Measurements from ENCODE around the gene PPP2R2D.

- TF ChIP-seq CHD2 (IDR thresholded peaks at IDR 0.05; ENCODE audit: low read length, partially characterized antibody) (no peak), SIN3A (IDR thresholded peaks at IDR 0.05; ENCODE audit: borderline replicate concordance, low read depth, low read length) (no peak), MXI1 (IDR thresholded peaks at IDR 0.05; ENCODE audit: low read depth, low read length) (no peak), EZH2phosphoT487 (IDR thresholded peaks at IDR 0.05; ENCODE audit: borderline replicate concordance, low read depth) (no peak)
- TF ChIP-seq, protein P1, sequence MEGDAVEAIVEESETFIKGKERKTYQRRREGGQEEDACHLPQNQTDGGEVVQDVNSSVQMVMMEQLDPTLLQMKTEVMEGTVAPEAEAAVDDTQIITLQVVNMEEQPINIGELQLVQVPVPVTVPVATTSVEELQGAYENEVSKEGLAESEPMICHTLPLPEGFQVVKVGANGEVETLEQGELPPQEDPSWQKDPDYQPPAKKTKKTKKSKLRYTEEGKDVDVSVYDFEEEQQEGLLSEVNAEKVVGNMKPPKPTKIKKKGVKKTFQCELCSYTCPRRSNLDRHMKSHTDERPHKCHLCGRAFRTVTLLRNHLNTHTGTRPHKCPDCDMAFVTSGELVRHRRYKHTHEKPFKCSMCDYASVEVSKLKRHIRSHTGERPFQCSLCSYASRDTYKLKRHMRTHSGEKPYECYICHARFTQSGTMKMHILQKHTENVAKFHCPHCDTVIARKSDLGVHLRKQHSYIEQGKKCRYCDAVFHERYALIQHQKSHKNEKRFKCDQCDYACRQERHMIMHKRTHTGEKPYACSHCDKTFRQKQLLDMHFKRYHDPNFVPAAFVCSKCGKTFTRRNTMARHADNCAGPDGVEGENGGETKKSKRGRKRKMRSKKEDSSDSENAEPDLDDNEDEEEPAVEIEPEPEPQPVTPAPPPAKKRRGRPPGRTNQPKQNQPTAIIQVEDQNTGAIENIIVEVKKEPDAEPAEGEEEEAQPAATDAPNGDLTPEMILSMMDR (IDR thresholded peaks at IDR 0.05) = no peak
- TF ChIP-seq, protein P2, sequence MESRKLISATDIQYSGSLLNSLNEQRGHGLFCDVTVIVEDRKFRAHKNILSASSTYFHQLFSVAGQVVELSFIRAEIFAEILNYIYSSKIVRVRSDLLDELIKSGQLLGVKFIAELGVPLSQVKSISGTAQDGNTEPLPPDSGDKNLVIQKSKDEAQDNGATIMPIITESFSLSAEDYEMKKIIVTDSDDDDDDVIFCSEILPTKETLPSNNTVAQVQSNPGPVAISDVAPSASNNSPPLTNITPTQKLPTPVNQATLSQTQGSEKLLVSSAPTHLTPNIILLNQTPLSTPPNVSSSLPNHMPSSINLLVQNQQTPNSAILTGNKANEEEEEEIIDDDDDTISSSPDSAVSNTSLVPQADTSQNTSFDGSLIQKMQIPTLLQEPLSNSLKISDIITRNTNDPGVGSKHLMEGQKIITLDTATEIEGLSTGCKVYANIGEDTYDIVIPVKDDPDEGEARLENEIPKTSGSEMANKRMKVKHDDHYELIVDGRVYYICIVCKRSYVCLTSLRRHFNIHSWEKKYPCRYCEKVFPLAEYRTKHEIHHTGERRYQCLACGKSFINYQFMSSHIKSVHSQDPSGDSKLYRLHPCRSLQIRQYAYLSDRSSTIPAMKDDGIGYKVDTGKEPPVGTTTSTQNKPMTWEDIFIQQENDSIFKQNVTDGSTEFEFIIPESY (IDR thresholded peaks at IDR 0.05; ENCODE audit: borderline replicate concordance, low read depth) = no peak
- TF ChIP-seq, protein P3, sequence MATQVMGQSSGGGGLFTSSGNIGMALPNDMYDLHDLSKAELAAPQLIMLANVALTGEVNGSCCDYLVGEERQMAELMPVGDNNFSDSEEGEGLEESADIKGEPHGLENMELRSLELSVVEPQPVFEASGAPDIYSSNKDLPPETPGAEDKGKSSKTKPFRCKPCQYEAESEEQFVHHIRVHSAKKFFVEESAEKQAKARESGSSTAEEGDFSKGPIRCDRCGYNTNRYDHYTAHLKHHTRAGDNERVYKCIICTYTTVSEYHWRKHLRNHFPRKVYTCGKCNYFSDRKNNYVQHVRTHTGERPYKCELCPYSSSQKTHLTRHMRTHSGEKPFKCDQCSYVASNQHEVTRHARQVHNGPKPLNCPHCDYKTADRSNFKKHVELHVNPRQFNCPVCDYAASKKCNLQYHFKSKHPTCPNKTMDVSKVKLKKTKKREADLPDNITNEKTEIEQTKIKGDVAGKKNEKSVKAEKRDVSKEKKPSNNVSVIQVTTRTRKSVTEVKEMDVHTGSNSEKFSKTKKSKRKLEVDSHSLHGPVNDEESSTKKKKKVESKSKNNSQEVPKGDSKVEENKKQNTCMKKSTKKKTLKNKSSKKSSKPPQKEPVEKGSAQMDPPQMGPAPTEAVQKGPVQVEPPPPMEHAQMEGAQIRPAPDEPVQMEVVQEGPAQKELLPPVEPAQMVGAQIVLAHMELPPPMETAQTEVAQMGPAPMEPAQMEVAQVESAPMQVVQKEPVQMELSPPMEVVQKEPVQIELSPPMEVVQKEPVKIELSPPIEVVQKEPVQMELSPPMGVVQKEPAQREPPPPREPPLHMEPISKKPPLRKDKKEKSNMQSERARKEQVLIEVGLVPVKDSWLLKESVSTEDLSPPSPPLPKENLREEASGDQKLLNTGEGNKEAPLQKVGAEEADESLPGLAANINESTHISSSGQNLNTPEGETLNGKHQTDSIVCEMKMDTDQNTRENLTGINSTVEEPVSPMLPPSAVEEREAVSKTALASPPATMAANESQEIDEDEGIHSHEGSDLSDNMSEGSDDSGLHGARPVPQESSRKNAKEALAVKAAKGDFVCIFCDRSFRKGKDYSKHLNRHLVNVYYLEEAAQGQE (IDR thresholded peaks at IDR 0.05; ENCODE audit: low read depth, low read length) = no peak
Measured at GRCh38 chr10:131978366-131978765, 77.6 kb downstream of the PPP2R2D start.

Data from SK-N-SH (cell line).